GM21786 (cell line): ENCODE data around the gene BTG4.

Source experiments
- ATAC-seq: cut with Tn5 transposase; IDR thresholded peaks from one replicate; pipeline ENCODE4 v1.9.1; 2021; ENCODE audit not compliant: unreplicated experiment

The BTG4 gene

GRCh38 chr11:111456086-111456858 is 55.9 kb downstream of the BTG4 start:
- ATAC-seq, result no peak

- no peak for ATAC-seq
These were observed 56.7 kb downstream of the BTG4 start for GRCh38 chr11:111455291-111456085.

GRCh38 chr11:111454561-111455192 is 57.5 kb downstream of the BTG4 start:
- ATAC-seq, result no peak

- no peak for ATAC-seq
These were observed 59.2 kb downstream of the BTG4 start for GRCh38 chr11:111452817-111453552.

GRCh38 chr11:111452146-111452545 is 60.0 kb downstream of the BTG4 start:
- no peak for ATAC-seq

- ATAC-seq, result peak; percentile 84
These were observed 61.5 kb downstream of the BTG4 start for GRCh38 chr11:111450480-111451320.

GRCh38 chr11:111449696-111450479 is 62.3 kb downstream of the BTG4 start:
- no peak for ATAC-seq

GRCh38 chr11:111448831-111449557 is 63.2 kb downstream of the BTG4 start:
- ATAC-seq, result no peak

GRCh38 chr11:111448414-111448813 is 63.8 kb downstream of the BTG4 start:
- ATAC-seq, result no peak

- ATAC-seq, result no peak
These were observed 64.3 kb downstream of the BTG4 start for GRCh38 chr11:111447931-111448330.

- no peak for ATAC-seq
These were observed 65.1 kb downstream of the BTG4 start for GRCh38 chr11:111447112-111447471.

- peak; percentile 86 for ATAC-seq
These were observed 65.6 kb downstream of the BTG4 start for GRCh38 chr11:111446404-111447111.

GRCh38 chr11:111445586-111445985 is 66.6 kb downstream of the BTG4 start:
- ATAC-seq, result no peak
